Measurements from ENCODE around the gene RSKR.
"Not testable (repeated sequence)": the region's sequence is repeated elsewhere in the genome, so short reads cannot be mapped to it uniquely, and the experiment has no call there.

DNA sequence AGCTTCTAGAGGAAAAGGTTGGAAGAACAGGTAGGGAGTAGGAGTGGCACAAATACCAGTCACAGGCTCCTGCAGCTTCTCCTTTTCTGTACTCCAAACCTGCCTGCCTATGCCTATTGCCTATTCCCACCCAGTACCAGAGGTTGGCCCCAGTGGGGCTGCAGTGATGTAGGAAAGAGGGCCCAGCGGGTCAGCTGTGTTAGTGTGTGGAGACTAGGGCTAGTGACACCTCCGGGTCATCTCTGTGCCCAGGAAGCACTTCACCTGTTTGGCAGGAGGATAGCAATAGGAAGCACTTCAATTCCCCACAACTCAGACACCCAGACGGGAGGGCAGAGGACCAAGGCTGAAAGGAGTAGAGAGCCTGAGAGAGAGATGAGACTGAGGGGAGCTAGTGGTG lies 38.0 kb downstream of the RSKR start:
- TF ChIP-seq, protein P1, sequence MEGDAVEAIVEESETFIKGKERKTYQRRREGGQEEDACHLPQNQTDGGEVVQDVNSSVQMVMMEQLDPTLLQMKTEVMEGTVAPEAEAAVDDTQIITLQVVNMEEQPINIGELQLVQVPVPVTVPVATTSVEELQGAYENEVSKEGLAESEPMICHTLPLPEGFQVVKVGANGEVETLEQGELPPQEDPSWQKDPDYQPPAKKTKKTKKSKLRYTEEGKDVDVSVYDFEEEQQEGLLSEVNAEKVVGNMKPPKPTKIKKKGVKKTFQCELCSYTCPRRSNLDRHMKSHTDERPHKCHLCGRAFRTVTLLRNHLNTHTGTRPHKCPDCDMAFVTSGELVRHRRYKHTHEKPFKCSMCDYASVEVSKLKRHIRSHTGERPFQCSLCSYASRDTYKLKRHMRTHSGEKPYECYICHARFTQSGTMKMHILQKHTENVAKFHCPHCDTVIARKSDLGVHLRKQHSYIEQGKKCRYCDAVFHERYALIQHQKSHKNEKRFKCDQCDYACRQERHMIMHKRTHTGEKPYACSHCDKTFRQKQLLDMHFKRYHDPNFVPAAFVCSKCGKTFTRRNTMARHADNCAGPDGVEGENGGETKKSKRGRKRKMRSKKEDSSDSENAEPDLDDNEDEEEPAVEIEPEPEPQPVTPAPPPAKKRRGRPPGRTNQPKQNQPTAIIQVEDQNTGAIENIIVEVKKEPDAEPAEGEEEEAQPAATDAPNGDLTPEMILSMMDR (IDR thresholded peaks at IDR 0.05 in 2 of 3, conservative IDR thresholded peaks at IDR 0.05 in 1 of 3; ENCODE audit: borderline replicate concordance in 1 of 3, insufficient read depth in 1 of 3, low read depth in 2 of 3, low read length in 2 of 3) = not testable (repeated sequence)
- TF ChIP-seq MAX (IDR thresholded peaks at IDR 0.05); POLR2A (IDR thresholded peaks at IDR 0.05; ENCODE audit: borderline replicate concordance, extremely low read depth, insufficient read depth, insufficient read length); YY1 (IDR thresholded peaks at IDR 0.05; ENCODE audit: extremely low read depth, insufficient replicate concordance, low read depth, low read length); EZH2 (IDR thresholded peaks at IDR 0.05); EZH2phosphoT487 (IDR thresholded peaks at IDR 0.05; ENCODE audit: borderline replicate concordance); EGR1 (IDR thresholded peaks at IDR 0.05; ENCODE audit: low read depth); ATF3 (IDR thresholded peaks at IDR 0.05): not testable (repeated sequence)

Data from HCT116 (cell line).